ENCODE data around the gene ESYT1. TPM values are rescaled to one million over a fixed set of nuclear protein-coding genes. Genes with fewer than 3 reads are reported as not detected.

ESYT1 gene
- total and polyA plus RNA-seq, 9 of the 15 experiments (the other 6 are each of a cell fraction or from before 2014, with no cell fraction given) = 132 to 420 (median 164) TPM

DNA sequence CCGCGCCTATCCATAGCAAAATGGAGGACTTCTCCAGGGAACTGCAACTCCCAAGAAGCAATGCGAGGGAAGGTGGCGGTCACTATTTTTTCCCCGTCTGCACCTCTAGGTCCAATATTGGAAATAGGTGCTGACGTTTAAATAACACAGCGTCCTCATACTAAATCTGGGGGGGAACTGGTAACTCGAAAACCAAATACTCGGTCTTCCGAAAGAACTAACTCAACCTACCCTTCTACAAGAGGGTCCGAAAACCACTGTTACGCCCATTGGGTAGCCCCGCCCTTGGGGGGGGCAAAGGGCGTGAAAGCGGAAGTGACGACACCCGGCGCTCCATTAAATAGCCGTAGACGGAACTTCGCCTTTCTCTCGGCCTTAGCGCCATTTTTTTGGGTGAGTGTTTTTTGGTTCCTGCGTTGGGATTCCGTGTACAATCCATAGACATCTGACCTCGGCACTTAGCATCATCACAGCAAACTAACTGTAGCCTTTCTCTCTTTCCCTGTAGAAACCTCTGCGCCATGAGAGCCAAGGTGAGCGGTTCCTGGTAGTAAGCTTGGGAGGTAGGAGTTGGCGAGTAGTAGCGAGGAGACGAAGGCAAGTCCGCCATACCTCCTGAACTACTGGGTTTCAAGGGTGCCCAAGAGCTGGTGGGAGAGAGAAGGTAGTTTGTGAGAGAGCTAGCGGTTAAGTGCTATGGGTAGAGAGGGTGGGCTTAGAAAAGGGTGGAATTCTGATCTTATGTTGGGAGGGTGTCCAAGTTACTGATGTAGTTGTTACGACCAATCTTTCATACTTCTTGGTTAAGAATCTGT is 11.6 kb upstream of the ESYT1 start, which contains the start of gene RPL41 (continued):
- TF ChIP-seq ZNF408 (CRISPR knock-in tag; IDR thresholded peaks at IDR 0.05; ENCODE audit: low read depth) (no peak), ZBTB1 (CRISPR knock-in tag; IDR thresholded peaks at IDR 0.05; ENCODE audit: borderline replicate concordance, low read depth) (no peak), SOX6 (IDR thresholded peaks at IDR 0.05) (peak; percentile 63), MAFF (IDR thresholded peaks at IDR 0.05; ENCODE audit: low read length) (no peak), NFATC3 (IDR thresholded peaks at IDR 0.05) (peak; percentile 76; the same call in 1 of the 2 replicates), NR2F6 (CRISPR knock-in tag; IDR thresholded peaks at IDR 0.05) (0 out of 2 replicates have a peak, but pooled peaks have one; percentile 39), NEUROD1 (IDR thresholded peaks at IDR 0.05; ENCODE audit: borderline replicate concordance, low read depth, low read length, partially characterized antibody) (peak; percentile 29), POLR2AphosphoS2 (IDR thresholded peaks at IDR 0.05; ENCODE audit: low read length) (peak; percentile 86; the same call in 1 of the 2 replicates), PHTF2 (CRISPR knock-in tag; IDR thresholded peaks at IDR 0.05) (no peak), GATAD2A (IDR thresholded peaks at IDR 0.05) (no peak), TBL1XR1 (IDR thresholded peaks at IDR 0.05; ENCODE audit: low read length in 2 of 2) (no peak), ZNF444 (CRISPR knock-in tag; IDR thresholded peaks at IDR 0.05) (no peak; the same call in 1 of the 2 replicates), TOE1 (IDR thresholded peaks at IDR 0.05; ENCODE audit: borderline replicate concordance) (peak; percentile 78), TOE1 (CRISPR knock-in tag; IDR thresholded peaks at IDR 0.05; ENCODE audit: borderline replicate concordance, low read depth) (no peak), KHSRP (IDR thresholded peaks at IDR 0.05) (no peak), RFX7 (CRISPR knock-in tag; IDR thresholded peaks at IDR 0.05) (peak; percentile 61; the same call in 1 of the 2 replicates), ZNF232 (CRISPR knock-in tag; IDR thresholded peaks at IDR 0.05) (peak; percentile 8; the same call in 1 of the 2 replicates), PPARD (CRISPR knock-in tag; IDR thresholded peaks at IDR 0.05) (no peak), HEY1 (CRISPR knock-in tag; IDR thresholded peaks at IDR 0.05; ENCODE audit: borderline replicate concordance) (no peak), BACH1 (tag; IDR thresholded peaks at IDR 0.05) (no peak; the same call in 1 of the 2 replicates), ZNF3 (CRISPR knock-in tag; IDR thresholded peaks at IDR 0.05) (no peak), SRSF7 (optimal IDR thresholded peaks at IDR 0.05; ENCODE audit: low read depth, low read length) (no peak), TAF7 (tag; IDR thresholded peaks at IDR 0.05) (peak; percentile 99), CHD1 (IDR thresholded peaks at IDR 0.05; ENCODE audit: low read length) (peak; percentile 88)
- TF ChIP-seq, protein P1, sequence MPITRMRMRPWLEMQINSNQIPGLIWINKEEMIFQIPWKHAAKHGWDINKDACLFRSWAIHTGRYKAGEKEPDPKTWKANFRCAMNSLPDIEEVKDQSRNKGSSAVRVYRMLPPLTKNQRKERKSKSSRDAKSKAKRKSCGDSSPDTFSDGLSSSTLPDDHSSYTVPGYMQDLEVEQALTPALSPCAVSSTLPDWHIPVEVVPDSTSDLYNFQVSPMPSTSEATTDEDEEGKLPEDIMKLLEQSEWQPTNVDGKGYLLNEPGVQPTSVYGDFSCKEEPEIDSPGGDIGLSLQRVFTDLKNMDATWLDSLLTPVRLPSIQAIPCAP (CRISPR knock-in tag; IDR thresholded peaks at IDR 0.05; ENCODE audit: borderline replicate concordance) = no peak
- TF ChIP-seq, protein P2, sequence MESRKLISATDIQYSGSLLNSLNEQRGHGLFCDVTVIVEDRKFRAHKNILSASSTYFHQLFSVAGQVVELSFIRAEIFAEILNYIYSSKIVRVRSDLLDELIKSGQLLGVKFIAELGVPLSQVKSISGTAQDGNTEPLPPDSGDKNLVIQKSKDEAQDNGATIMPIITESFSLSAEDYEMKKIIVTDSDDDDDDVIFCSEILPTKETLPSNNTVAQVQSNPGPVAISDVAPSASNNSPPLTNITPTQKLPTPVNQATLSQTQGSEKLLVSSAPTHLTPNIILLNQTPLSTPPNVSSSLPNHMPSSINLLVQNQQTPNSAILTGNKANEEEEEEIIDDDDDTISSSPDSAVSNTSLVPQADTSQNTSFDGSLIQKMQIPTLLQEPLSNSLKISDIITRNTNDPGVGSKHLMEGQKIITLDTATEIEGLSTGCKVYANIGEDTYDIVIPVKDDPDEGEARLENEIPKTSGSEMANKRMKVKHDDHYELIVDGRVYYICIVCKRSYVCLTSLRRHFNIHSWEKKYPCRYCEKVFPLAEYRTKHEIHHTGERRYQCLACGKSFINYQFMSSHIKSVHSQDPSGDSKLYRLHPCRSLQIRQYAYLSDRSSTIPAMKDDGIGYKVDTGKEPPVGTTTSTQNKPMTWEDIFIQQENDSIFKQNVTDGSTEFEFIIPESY (CRISPR knock-in tag; IDR thresholded peaks at IDR 0.05) = no peak; the same call in 1 of the 2 replicates
- TF ChIP-seq, protein P3, sequence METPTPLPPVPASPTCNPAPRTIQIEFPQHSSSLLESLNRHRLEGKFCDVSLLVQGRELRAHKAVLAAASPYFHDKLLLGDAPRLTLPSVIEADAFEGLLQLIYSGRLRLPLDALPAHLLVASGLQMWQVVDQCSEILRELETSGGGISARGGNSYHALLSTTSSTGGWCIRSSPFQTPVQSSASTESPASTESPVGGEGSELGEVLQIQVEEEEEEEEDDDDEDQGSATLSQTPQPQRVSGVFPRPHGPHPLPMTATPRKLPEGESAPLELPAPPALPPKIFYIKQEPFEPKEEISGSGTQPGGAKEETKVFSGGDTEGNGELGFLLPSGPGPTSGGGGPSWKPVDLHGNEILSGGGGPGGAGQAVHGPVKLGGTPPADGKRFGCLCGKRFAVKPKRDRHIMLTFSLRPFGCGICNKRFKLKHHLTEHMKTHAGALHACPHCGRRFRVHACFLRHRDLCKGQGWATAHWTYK (CRISPR knock-in tag; IDR thresholded peaks at IDR 0.05) = peak; percentile 85; the same call in 1 of the 2 replicates

Data from K562 (cell line).